HG02885 (cell line): ENCODE results near the gene ISYNA1.

Source experiments
- ATAC-seq: cut with Tn5 transposase; IDR thresholded peaks from one replicate; pipeline ENCODE4 v1.9.1; 2021; ENCODE audit warnings: mild to moderate bottlenecking; ENCODE audit not compliant: unreplicated experiment, poor library complexity

The ISYNA1 gene

GRCh38 chr19:18445262-18445948 is 7.5 kb upstream of the ISYNA1 start:
- no peak for ATAC-seq

GRCh38 chr19:18444513-18444912 is 6.6 kb upstream of the ISYNA1 start:
- ATAC-seq = no peak

- no peak for ATAC-seq
Measured at GRCh38 chr19:18443831-18444230, 5.9 kb upstream of the ISYNA1 start.

- no peak for ATAC-seq
Measured at GRCh38 chr19:18443406-18443805, 5.5 kb upstream of the ISYNA1 start.

DNA sequence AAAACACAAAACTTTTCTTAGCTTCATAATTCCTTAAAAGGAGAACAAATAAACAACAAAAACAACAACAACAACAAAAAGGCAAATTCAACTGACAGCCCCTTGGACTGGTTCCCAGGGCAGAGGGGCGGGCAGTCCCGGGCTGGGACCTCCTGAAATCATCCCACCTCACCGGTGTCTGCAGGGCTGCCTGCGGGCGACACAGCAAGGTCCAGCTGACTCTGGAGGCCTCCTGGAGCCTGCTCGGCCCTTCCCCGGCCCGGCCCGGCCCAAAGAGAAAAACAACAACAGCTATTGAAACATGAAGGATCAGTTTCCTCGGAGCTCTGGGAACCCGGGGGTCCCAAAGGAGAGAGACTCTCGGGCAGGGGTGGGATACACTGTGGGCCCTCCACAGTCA is 5.0 kb upstream of the ISYNA1 start:
- ATAC-seq = no peak

DNA sequence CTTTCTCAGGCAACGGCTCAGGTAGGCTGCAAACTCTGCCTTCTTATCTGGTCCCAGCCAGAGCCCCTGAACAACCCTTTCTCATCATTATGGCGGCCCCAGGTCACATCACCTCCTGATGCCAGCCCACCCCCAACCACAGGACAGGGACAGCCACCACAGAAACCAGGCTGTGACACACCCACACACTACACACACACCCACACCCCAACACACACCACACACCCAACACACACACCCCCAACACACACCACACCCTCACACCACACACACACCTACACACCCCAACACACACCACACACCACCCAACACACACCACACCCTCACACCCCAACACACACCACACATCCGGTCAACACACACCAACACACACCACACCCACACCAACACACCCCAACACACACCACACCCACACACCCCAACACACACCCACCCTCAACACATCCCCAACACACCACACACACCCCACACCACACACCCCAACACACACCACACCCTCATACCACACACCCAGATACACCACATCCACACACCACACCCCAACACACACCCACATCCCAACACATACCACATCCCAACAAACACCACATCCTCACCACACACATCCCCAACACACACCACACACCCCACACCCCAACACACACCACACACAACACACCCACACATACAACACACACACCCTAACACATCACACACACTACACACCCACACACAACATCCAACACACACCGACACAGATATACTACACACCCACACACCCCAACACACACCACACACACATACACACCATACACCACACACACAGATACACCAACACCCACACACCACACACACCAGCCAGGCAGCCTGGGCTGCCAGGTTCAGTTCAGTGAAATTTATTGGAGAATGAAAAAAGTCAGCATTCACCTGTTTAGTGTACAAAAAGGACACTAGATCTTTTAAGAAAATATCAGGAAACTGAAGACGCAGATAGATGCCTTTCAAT is 4.2 kb upstream of the ISYNA1 start:
- ATAC-seq = no peak

- no peak for ATAC-seq
Measured at GRCh38 chr19:18440936-18441803, 3.2 kb upstream of the ISYNA1 start.

- ATAC-seq = no peak
Measured at GRCh38 chr19:18440415-18440877, 2.5 kb upstream of the ISYNA1 start.

DNA sequence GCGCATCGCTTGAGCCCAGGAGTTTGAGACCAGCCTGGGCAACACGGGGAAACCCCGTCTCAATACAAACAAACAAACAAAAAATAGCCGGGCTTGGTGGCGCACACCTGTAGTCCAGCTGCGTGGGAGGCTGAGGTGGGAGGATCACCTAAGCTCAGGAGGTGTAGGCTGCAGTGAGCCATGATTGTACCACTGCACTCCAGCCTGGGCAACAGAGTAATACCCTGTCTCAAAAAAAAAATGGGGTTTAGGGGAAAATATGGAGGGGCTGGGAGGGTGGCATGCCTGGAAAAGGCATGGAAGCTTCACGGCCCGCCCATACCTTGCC is 1.9 kb upstream of the ISYNA1 start:
- ATAC-seq = no peak

- no peak for ATAC-seq
Measured at GRCh38 chr19:18439025-18439909, 1.3 kb upstream of the ISYNA1 start.

DNA sequence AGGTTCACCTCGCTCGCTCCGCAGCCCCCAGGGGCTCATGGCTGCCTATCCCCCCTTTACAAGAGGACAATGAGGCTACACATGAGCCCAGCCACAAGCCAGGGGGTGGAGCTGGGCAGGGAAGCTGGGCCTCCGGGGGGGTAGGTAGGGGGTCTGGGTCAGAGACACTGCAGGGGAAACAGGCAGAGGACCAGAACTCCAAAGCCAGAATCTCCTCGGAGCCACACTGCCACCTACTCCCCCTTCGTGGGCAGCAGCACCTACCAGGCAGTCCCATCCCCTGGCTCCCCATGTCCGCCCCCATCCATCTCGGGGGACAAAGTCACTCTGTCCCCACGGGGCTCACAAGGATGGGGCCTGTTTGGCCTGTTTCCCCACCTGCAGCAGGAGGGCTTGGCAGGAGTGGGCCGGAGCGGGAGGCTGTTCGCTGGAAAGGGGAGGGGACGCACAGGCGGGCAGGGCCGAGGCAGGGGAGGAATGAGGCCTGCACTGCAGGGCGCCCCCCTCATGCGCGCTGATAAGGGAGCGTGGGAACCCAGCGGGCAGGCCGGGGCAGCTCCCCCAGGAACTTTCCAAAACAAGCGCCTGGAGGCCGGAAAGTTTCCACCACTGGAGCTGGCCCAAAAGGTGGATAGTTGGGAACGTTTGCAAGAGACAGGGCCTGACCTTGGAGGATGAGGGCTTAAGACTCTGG is 545 bp upstream of the ISYNA1 start:
- no peak for ATAC-seq

DNA sequence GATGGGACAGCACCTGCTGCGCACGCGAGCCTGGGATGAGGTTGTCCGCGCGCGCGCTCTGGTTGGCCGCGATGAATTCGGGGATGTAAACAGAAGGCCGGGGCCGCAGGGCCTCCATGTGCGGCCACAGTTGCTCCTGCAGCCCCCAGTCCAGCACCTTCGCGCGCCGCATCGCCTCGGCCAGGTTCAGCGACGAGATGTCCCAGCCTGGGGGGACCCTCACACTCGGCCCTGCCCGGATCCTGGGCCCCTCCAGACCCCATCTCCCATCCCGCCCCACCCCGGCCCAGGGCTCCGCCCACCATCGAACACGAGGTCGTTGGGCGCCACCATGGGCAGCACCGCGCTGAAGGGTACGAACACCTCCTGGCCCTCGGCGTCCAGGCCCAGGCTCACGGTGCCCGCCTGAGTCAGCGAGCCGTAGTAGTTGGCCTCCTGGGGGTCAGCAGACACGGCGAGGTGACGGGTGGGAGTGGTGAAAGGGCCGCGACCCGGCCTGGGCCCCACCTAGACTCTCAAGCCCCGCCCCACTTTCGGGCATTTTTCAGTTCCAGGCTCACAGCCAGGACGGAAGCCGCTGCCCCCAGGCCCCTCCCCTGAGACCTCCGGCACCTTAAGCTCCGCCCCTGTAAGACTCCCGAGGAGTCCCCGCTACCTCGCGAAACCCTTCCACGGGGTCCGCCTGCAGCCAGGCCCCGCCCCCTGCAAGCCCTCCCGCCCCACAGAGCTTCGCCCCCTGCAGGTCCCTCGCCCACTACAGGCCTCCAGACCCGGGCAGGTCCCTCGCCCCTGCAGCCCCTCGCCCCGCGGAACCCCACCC is 1.1 kb downstream of the ISYNA1 start:
- peak; percentile 53 for ATAC-seq

DNA sequence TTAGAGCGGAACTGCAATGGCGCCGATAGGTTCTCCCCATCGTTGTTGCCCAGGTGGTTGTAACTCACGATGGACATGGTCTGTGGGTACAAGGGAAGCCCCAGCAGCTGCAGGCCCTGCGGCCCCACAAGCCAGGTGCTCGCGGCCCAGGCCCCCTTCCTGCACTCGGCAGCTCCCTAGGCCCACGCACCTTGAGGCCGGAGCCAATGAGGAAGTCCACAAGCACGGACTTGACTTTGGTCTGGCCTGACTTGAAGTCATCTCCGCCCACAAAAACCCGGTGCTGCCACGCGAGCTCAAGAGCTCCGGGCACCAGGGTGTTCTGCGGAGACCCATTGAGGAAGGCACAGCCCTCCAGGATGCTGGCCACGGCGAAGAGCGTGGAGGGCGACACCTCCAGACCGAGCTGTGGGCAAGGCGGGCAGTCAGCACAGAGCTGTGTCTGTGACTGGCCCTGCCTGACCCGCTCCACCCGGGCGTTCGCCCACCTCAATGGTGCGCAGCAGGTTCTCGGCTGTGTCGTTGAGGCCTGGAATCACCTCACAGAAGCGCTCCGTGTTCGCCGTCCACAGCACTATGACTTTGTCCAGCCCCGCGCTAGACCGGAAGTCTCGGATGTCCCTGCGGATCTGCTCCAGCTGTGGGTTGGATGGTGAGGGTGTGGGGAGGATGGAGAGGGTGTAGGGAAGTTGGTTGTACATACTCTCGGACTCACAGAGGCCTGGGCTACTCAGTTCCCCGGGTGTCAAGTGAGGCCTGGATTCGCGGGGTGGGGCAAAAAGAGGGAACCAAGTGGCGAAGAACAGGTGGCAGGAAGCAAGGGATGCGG is 1.9 kb downstream of the ISYNA1 start:
- no peak for ATAC-seq

DNA sequence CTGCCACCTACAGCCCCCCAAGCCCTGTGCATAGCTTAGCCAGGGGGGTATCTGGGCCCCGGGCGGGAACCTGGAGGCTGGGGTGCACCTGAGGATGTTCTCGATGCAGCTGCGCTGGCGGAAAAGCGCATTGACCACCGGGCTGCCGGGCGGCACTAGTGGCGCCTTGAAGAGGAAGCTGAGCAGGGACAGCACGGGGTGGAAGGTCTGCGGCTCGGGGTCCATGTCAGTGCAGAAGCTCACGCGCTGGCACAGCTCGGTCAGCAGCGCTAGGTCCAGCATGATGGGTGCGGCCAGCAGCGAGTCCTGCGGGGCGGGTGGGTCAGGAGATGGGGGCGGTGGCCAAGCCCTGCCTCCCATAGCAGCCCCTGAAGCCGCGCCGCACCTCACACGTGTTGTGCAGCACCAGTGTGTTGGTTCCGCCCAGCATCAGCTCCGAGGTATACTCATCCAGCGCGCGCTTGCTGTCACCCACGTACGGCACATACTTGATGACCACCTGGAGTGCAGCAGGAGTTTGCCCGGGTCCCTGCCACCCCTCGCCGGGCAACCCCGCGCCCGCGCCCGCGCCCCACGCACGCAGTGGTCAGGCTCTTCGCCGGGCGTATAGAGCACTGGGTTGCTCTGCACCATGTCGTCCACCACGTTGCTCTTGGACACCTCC is 2.6 kb downstream of the ISYNA1 start:
- ATAC-seq = no peak

- ATAC-seq = no peak
Measured at GRCh38 chr19:18434411-18435175, 3.3 kb downstream of the ISYNA1 start.

DNA sequence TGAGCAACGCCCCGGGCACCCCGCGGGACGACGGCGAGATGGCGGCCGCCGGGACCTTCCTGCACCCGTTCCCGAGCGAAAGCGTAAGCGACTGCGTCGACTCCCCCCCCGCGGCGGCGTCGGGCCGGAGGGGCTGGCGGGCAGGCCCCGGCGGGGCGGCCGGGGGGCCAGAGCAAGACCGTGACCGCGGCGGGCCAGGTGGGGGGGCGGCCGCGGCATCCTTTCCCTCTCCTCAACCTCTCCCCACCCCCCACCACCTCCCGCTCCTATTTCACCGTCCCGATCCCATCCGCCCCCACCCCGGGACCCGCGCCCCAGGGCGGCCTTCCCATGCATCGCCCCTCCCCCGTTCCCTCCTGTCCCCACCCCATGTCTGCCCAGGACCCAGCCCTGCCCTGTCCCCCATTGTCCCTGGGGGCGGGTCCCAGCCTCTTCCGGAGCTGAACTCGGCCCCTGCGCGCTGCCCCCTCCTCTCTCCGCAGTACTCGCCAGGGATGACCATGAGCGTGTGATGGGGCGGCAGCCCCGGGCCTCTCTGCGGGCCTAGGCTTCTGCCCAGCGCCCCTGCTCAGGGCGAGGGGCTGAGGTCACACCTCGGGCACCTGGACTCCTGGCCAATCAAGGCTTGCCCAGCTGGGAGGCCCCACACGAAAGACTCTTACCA is 4.1 kb downstream of the ISYNA1 start:
- no peak for ATAC-seq
